Neural progenitor cell (in vitro differentiated cells): ENCODE measurements around the gene RCL1. TPM values are rescaled to one million over a fixed set of nuclear protein-coding genes. Genes with fewer than 3 reads are reported as not detected.

Experiments used
- DNase-seq: peaks from one replicate; pipeline ENCODE4 v3.0.0-alpha.2; 2016; ENCODE audit warnings: low spot score
- H2AFZ ChIP-seq: fragments of 200-600 bp; sonication (generic); replicated peaks from 2 replicates; pipeline ENCODE4 v1.6.1; 2016; ENCODE audit warnings: antibody characterized with exemption
- H3F3A ChIP-seq: fragments of 200-600 bp; sonication (generic); 2 replicates; pipeline ENCODE4 v1.6.1; 2016; ENCODE audit warnings: antibody characterized with exemption, low read depth
- H3K27ac ChIP-seq: fragments of 200-600 bp; sonication (generic); 2 replicates; pipeline ENCODE4 v1.5.1; 2016; ENCODE audit warnings: mild to moderate bottlenecking
- H3K27me3 ChIP-seq: fragments of 200-600 bp; sonication (generic); 2 replicates; pipeline ENCODE4 v1.6.1; 2016; ENCODE audit warnings: mild to moderate bottlenecking, moderate library complexity
- H3K36me3 ChIP-seq: fragments of 200-600 bp; sonication (generic); 2 replicates; pipeline ENCODE4 v1.5.1; 2016
- H3K4me1 ChIP-seq: fragments of 200-600 bp; sonication (generic); 2 replicates; pipeline ENCODE4 v1.6.1; 2016; ENCODE audit warnings: mixed run types
- H3K4me2 ChIP-seq: fragments of 200-600 bp; sonication (generic); 2 replicates; pipeline ENCODE4 v1.6.1; 2016
- H3K4me3 ChIP-seq: fragments of 200-600 bp; sonication (generic); 2 replicates; pipeline ENCODE4 v1.5.1; 2016
- H3K79me2 ChIP-seq: fragments of 200-600 bp; sonication (generic); 2 replicates; pipeline ENCODE4 v1.6.1; 2016; ENCODE audit warnings: low read depth
- H3K9ac ChIP-seq: fragments of 200-600 bp; sonication (generic); 2 replicates; pipeline ENCODE4 v1.6.1; 2016
- H3K9me3 ChIP-seq: fragments of 200-600 bp; sonication (generic); 2 replicates; pipeline ENCODE4 v1.5.1; 2016; ENCODE audit warnings: low read depth
- H4K20me1 ChIP-seq: fragments of 200-600 bp; sonication (generic); 2 replicates; pipeline ENCODE4 v1.6.1; 2016; ENCODE audit warnings: low read depth
- H3K27ac Mint-ChIP-seq: 3 replicates; pipeline ENCODE4 v1.8.0; 2021; ENCODE audit warnings: mixed read lengths
- H3K27me3 Mint-ChIP-seq: 2 replicates; pipeline ENCODE4 v1.8.0; 2022; ENCODE audit warnings: low read depth, mild to moderate bottlenecking, inconsistent platforms, moderate library complexity, mixed read lengths; ENCODE audit not compliant: insufficient read depth
- H3K36me3 Mint-ChIP-seq: 3 replicates; pipeline ENCODE4 v1.8.0; 2021; ENCODE audit warnings: mixed read lengths
- H3K4me1 Mint-ChIP-seq: 3 replicates; pipeline ENCODE4 v1.8.0; 2021; ENCODE audit warnings: mixed read lengths
- H3K4me3 Mint-ChIP-seq: 3 replicates; pipeline ENCODE4 v1.8.0; 2021; ENCODE audit warnings: mild to moderate bottlenecking, moderate library complexity, mixed read lengths
- H3K9me3 Mint-ChIP-seq: 3 replicates; pipeline ENCODE4 v1.8.0; 2020; ENCODE audit warnings: mixed read lengths
- EZH2 ChIP-seq: fragments of 200-600 bp; sonication (generic); IDR thresholded peaks from 2 replicates; pipeline ENCODE4 v1.6.1; 2017; ENCODE audit warnings: antibody characterized with exemption, mild to moderate bottlenecking, moderate library complexity
- EZH2phosphoT487 ChIP-seq: fragments of 200-600 bp; sonication (generic); IDR thresholded peaks from 2 replicates; pipeline ENCODE4 v1.6.1; 2017; ENCODE audit warnings: antibody characterized with exemption
- total RNA-seq: library from RNA; depleted of rRNA; stranded (reverse); fragments of >200 nt; gene quantifications from 2 replicates; pipeline ENCODE4 v1.2.3, GENCODE V29; 2015; ENCODE audit warnings: low replicate concordance
- TF ChIP-seq, protein P1 (sequence below): fragments of 200-600 bp; sonication (generic); IDR thresholded peaks from 2 replicates; pipeline ENCODE4 v1.5.1; 2017; ENCODE audit warnings: antibody characterized with exemption, mild to moderate bottlenecking

RCL1 gene
- total RNA-seq, 1 donor from 2014 or later = 17.9 TPM

DNA sequence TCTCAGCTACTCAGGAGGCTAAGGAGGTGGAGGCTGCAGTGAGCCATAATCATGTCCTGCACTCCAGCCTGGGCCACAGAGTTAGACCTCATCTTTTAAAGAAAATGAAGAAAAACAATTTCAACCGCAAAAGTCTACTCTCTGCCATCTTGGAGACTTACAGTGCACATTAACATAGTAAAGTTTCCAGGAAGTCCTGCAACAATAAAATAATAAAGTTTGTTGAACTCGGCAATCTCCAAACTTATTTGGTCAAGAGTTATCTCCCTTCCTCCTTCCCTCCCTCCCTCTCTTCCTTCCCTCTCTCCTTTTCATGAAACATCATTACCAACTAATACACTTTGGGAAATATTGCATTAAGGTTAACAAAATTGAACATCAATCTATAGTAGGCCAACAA is 98.2 kb downstream of the RCL1 start:
- Histone ChIP-seq H3F3A (peaks cover 21% of the 10 kb centered on the region), H2AFZ (no peak overlapping the region), H3K4me2 (no peak overlapping the region), H3K27ac (no peak overlapping the region), H3K9ac (no peak overlapping the region), H3K27me3 (no peaks in the 10 kb centered on the region), H4K20me1 (no peaks in the 10 kb centered on the region), H3K9me3 (no peaks in the 10 kb centered on the region), H3K4me1 (peaks cover 27% of the 10 kb centered on the region), H3K4me3 (no peak overlapping the region), H3K36me3 (no peaks in the 10 kb centered on the region), H3K79me2 (no peaks in the 10 kb centered on the region)
- no peak overlapping the region for H3K4me3 Mint-ChIP-seq
- no peak for DNase-seq
- H3K36me3 Mint-ChIP-seq = no peaks in the 10 kb centered on the region
- TF ChIP-seq EZH2phosphoT487 (no peak), EZH2 (no peak)
- TF ChIP-seq, protein P1, sequence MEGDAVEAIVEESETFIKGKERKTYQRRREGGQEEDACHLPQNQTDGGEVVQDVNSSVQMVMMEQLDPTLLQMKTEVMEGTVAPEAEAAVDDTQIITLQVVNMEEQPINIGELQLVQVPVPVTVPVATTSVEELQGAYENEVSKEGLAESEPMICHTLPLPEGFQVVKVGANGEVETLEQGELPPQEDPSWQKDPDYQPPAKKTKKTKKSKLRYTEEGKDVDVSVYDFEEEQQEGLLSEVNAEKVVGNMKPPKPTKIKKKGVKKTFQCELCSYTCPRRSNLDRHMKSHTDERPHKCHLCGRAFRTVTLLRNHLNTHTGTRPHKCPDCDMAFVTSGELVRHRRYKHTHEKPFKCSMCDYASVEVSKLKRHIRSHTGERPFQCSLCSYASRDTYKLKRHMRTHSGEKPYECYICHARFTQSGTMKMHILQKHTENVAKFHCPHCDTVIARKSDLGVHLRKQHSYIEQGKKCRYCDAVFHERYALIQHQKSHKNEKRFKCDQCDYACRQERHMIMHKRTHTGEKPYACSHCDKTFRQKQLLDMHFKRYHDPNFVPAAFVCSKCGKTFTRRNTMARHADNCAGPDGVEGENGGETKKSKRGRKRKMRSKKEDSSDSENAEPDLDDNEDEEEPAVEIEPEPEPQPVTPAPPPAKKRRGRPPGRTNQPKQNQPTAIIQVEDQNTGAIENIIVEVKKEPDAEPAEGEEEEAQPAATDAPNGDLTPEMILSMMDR = no peak
- no peaks in the 10 kb centered on the region for H3K27me3 Mint-ChIP-seq
- peaks cover 27% of the 10 kb centered on the region for H3K4me1 Mint-ChIP-seq
- peaks cover 4% of the 10 kb centered on the region for H3K9me3 Mint-ChIP-seq
- H3K27ac Mint-ChIP-seq = no peak overlapping the region

DNA sequence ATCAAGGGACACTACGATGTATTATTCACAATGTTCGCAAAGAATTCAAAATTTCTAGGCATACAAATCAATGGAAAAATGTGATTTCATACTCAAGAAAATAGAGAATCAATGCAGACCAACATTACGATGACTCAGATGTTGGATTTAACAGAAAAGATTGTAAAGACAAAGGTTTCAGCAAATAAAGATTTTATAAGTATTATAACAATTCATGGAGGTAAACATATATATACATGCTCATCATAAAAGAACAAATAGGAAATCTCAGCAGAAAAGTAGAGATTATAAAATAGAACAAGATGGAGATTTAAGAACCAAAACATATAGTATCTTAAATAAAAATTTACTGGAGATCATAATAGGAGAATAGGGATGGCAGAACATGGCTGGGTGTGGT is 98.9 kb downstream of the RCL1 start:
- H3K27ac ChIP-seq = no peak overlapping the region
- no peak overlapping the region for H3K27ac Mint-ChIP-seq
- no peak overlapping the region for H3K4me3 Mint-ChIP-seq

GRCh38 chr9:4892501-4893194 is 99.9 kb downstream of the RCL1 start:
- no peak for DNase-seq
- no peak overlapping the region for H3K9ac ChIP-seq
- H3K27me3 ChIP-seq = no peaks in the 10 kb centered on the region
- Mint-ChIP-seq H3K9me3 (peaks cover 8% of the 10 kb centered on the region), H3K4me1 (peaks cover 12% of the 10 kb centered on the region), H3K27ac (no peak overlapping the region), H3K36me3 (peaks cover 2% of the 10 kb centered on the region), H3K4me3 (no peak overlapping the region), H3K27me3 (no peaks in the 10 kb centered on the region)
- H3K4me2 ChIP-seq = no peak overlapping the region
- peaks cover 3% of the 10 kb centered on the region for H3F3A ChIP-seq
- no peak overlapping the region for H2AFZ ChIP-seq
- H3K4me1 ChIP-seq = peaks cover 14% of the 10 kb centered on the region
- H3K9me3 ChIP-seq = no peaks in the 10 kb centered on the region
- no peaks in the 10 kb centered on the region for H3K36me3 ChIP-seq
- H3K4me3 ChIP-seq = no peak overlapping the region
- H4K20me1 ChIP-seq = no peaks in the 10 kb centered on the region
- no peaks in the 10 kb centered on the region for H3K79me2 ChIP-seq
- TF ChIP-seq EZH2phosphoT487 (no peak), EZH2 (no peak)
- TF ChIP-seq, protein P1 = no peak
- no peak overlapping the region for H3K27ac ChIP-seq

More for the DNA sequence above, 98.9 kb downstream of the RCL1 start:
- Mint-ChIP-seq H3K4me1 (peaks cover 22% of the 10 kb centered on the region), H3K9me3 (peaks cover 6% of the 10 kb centered on the region), H3K27me3 (no peaks in the 10 kb centered on the region), H3K36me3 (peaks cover 2% of the 10 kb centered on the region)
- Histone ChIP-seq H3K79me2 (no peaks in the 10 kb centered on the region), H2AFZ (no peak overlapping the region), H3K4me3 (no peak overlapping the region), H3K9ac (no peak overlapping the region), H3K4me1 (peaks cover 23% of the 10 kb centered on the region), H3K4me2 (no peak overlapping the region), H3K36me3 (no peaks in the 10 kb centered on the region), H3K9me3 (no peaks in the 10 kb centered on the region), H3F3A (peaks cover 13% of the 10 kb centered on the region), H3K27me3 (no peaks in the 10 kb centered on the region), H4K20me1 (no peaks in the 10 kb centered on the region)
- DNase-seq = no peak
- TF ChIP-seq EZH2phosphoT487 = no peak
- TF ChIP-seq, protein P1 = no peak
- TF ChIP-seq EZH2 = no peak
